Nephron progenitor cell (in vitro differentiated cells): ENCODE measurements around the gene CCBE1.
"Not testable (repeated sequence)": the region's sequence is repeated elsewhere in the genome, so short reads cannot be mapped to it uniquely, and the experiment has no call there.

Experiments used
- DNase-seq: peaks from one replicate; pipeline ENCODE4 v3.0.0; 2021
- H3K27ac Mint-ChIP-seq: 2 replicates; pipeline ENCODE4 v1.8.0; 2021; ENCODE audit warnings: mild to moderate bottlenecking, moderate library complexity, mixed read lengths
- H3K27me3 Mint-ChIP-seq: 2 replicates; pipeline ENCODE4 v1.8.0; 2021; ENCODE audit warnings: mild to moderate bottlenecking, low read depth, mixed read lengths; ENCODE audit not compliant: poor library complexity
- H3K36me3 Mint-ChIP-seq: 2 replicates; pipeline ENCODE4 v1.8.0; 2021; ENCODE audit warnings: low read depth, mixed read lengths
- H3K4me1 Mint-ChIP-seq: 2 replicates; pipeline ENCODE4 v1.8.0; 2021; ENCODE audit warnings: mixed read lengths
- H3K4me3 Mint-ChIP-seq: 2 replicates; pipeline ENCODE4 v1.8.0; 2021; ENCODE audit warnings: mild to moderate bottlenecking, moderate library complexity, mixed read lengths
- H3K9me3 Mint-ChIP-seq: 2 replicates; pipeline ENCODE4 v1.8.0; 2021; ENCODE audit warnings: mild to moderate bottlenecking, moderate library complexity, mixed read lengths
- TF ChIP-seq, protein P1 (sequence below): fragments of 200-600 bp; sonication (generic); IDR thresholded peaks from 2 replicates; pipeline ENCODE4 v1.5.0; 2021; ENCODE audit warnings: antibody characterized with exemption

The CCBE1 gene

GRCh38 chr18:59719544-59720181 is 22.4 kb upstream of the CCBE1 start:
- Mint-ChIP-seq H3K4me1 (peaks cover 17% of the 10 kb centered on the region), H3K36me3 (no peaks in the 10 kb centered on the region), H3K4me3 (no peak overlapping the region), H3K9me3 (peaks cover 4% of the 10 kb centered on the region), H3K27me3 (peaks cover 6% of the 10 kb centered on the region), H3K27ac (no peak overlapping the region)
- no peak for DNase-seq
- TF ChIP-seq, protein P1, sequence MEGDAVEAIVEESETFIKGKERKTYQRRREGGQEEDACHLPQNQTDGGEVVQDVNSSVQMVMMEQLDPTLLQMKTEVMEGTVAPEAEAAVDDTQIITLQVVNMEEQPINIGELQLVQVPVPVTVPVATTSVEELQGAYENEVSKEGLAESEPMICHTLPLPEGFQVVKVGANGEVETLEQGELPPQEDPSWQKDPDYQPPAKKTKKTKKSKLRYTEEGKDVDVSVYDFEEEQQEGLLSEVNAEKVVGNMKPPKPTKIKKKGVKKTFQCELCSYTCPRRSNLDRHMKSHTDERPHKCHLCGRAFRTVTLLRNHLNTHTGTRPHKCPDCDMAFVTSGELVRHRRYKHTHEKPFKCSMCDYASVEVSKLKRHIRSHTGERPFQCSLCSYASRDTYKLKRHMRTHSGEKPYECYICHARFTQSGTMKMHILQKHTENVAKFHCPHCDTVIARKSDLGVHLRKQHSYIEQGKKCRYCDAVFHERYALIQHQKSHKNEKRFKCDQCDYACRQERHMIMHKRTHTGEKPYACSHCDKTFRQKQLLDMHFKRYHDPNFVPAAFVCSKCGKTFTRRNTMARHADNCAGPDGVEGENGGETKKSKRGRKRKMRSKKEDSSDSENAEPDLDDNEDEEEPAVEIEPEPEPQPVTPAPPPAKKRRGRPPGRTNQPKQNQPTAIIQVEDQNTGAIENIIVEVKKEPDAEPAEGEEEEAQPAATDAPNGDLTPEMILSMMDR, result no peak

DNA sequence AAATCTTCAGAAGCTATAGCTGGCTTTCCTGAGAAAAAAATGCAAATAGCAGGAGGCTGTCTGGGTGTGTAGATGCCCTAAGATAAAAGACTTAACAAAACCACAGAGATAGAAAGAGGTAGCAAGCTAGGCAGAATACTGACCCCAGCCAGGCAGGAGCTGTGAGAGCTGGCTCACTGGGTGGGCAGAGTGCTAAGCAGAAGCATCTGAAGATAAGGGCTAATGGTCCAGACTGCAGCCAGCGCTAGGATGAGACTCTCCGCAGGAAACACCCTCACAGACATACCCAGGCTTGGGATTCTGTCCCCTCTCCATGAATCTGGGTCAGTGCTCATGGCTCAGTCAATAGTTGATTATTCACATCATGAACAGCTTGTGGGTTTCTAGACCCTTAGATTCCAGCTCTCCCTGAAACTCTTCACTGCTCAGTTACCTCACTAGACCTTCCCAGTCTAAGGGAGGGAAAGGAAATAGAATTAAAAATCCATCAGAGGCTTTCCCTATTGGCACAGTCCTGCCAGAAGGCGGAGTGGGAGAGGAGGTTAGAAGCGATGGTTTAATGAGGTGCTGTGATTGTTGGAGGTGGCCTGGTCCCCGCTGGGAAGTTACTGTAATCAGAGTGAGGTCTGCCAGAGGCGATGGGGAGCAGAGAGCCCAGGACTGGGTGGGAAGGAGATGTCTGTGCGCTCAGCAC is 21.4 kb upstream of the CCBE1 start:
- TF ChIP-seq, protein P1, result no peak
- Mint-ChIP-seq H3K27ac (no peak overlapping the region), H3K27me3 (peaks cover 6% of the 10 kb centered on the region), H3K4me1 (peaks cover 23% of the 10 kb centered on the region), H3K4me3 (no peak overlapping the region), H3K36me3 (no peaks in the 10 kb centered on the region), H3K9me3 (peaks cover 4% of the 10 kb centered on the region)
- no peak for DNase-seq

DNA sequence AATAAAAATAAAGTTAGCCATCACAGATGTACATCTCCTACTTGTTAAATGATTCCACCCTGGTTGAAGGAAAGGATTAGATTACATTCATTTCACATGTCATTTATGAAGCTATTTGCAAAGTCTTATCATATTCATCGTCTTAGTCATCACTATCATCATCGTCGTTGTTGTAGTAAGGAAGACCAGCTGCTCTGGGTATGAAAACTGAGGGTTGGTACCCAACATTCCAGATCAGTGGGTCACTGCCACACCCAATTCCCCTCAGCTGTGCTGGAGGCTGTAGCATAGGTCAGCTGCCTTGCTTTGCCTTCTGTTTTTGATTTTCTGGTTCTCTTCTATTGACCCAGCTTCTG is 20.9 kb upstream of the CCBE1 start:
- Mint-ChIP-seq H3K9me3 (peaks cover 4% of the 10 kb centered on the region), H3K4me3 (no peak overlapping the region), H3K36me3 (no peaks in the 10 kb centered on the region), H3K4me1 (peaks cover 28% of the 10 kb centered on the region), H3K27ac (no peak overlapping the region), H3K27me3 (peaks cover 6% of the 10 kb centered on the region)
- TF ChIP-seq, protein P1, result no peak
- DNase-seq, result no peak

- Mint-ChIP-seq H3K4me3 (no peak overlapping the region), H3K27me3 (peaks cover 9% of the 10 kb centered on the region), H3K9me3 (peaks cover 9% of the 10 kb centered on the region), H3K4me1 (peaks cover 36% of the 10 kb centered on the region), H3K36me3 (no peaks in the 10 kb centered on the region), H3K27ac (no peak overlapping the region)
- TF ChIP-seq, protein P1, result no peak
- no peak for DNase-seq
Observed at GRCh38 chr18:59717291-59717690, 20.1 kb upstream of the CCBE1 start.

- H3K4me1 Mint-ChIP-seq, result peaks cover 38% of the 10 kb centered on the region
- H3K4me3 Mint-ChIP-seq, result peak overlapping the region; percentile 23
- TF ChIP-seq, protein P1, result no peak
- peaks cover 6% of the 10 kb centered on the region for H3K9me3 Mint-ChIP-seq
- peaks cover 11% of the 10 kb centered on the region for H3K27me3 Mint-ChIP-seq
- DNase-seq, result no peak
- no peaks in the 10 kb centered on the region for H3K36me3 Mint-ChIP-seq
- no peak overlapping the region for H3K27ac Mint-ChIP-seq
Observed at GRCh38 chr18:59715966-59716369, 18.7 kb upstream of the CCBE1 start.

DNA sequence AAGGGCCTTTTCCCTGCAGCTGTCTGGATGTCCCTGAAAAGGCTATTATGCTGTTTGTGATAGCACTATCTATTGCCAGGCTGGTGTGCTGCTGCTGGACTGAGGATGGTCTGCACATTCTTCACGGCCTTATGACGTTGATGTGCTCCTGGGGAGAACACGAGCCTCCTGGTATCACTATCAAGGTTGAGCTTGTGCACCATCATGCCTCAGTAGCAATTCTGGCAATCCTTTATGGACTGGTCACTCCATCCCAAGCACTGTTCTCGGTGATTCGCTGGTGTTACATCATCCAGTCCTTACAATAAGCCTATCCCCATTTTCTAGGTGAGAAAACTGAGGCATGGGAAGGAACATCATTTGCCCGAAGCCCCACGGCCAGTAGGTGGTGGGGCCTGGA is 18.2 kb upstream of the CCBE1 start:
- TF ChIP-seq, protein P1, result no peak
- peaks cover 38% of the 10 kb centered on the region for H3K4me1 Mint-ChIP-seq
- no peak overlapping the region for H3K27ac Mint-ChIP-seq
- peaks cover 6% of the 10 kb centered on the region for H3K9me3 Mint-ChIP-seq
- peaks cover 11% of the 10 kb centered on the region for H3K27me3 Mint-ChIP-seq
- H3K4me3 Mint-ChIP-seq, result no peak overlapping the region
- no peak for DNase-seq
- no peaks in the 10 kb centered on the region for H3K36me3 Mint-ChIP-seq

DNA sequence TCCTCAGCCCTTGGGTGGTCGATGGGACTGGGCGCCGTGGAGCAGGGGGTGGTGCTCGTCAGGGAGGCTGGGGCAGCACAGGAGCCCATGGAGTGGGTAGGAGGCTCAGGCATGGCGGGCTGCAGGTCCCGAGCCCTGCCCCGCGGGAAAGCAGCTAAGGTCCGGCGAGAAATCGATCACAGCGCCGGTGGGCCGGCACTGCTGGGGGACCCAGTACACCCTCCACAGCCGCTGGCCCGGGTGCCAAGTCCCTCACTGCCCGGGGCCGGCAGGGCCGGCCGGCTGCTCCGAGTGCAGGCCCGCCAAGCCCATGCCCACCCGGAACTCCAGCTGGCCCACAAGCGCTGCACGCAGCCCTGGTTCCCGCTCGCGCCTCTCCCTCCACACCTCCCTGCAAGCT is 16.9 kb upstream of the CCBE1 start:
- H3K27ac Mint-ChIP-seq, DNase-seq, H3K4me3 Mint-ChIP-seq, H3K36me3 Mint-ChIP-seq, H3K9me3 Mint-ChIP-seq: not testable (repeated sequence)
- peaks cover 10% of the 10 kb centered on the region for H3K27me3 Mint-ChIP-seq
- peaks cover 38% of the 10 kb centered on the region for H3K4me1 Mint-ChIP-seq
